Activated T-cell treated with anti-CD3 and anti-CD28 coated beads, Interleukin-2, amount 50 U/mL, for 24 hours (primary cell): ENCODE data around the gene OGDHL.

Experiments
- DNase-seq: peaks from one replicate; pipeline ENCODE4 v3.0.0-alpha.2; 2020
- H3K27ac Mint-ChIP-seq: 2 replicates; pipeline ENCODE4 v1.8.0; 2020; ENCODE audit warnings: mild to moderate bottlenecking, mixed read lengths
- H3K27me3 Mint-ChIP-seq: 2 replicates; pipeline ENCODE4 v1.8.0; 2020; ENCODE audit warnings: mixed read lengths
- H3K36me3 Mint-ChIP-seq: 2 replicates; pipeline ENCODE4 v1.8.0; 2020; ENCODE audit warnings: low read depth, mixed read lengths
- H3K4me1 Mint-ChIP-seq: 2 replicates; pipeline ENCODE4 v1.8.0; 2020; ENCODE audit warnings: low read depth, mixed read lengths
- H3K4me3 Mint-ChIP-seq: 2 replicates; pipeline ENCODE4 v1.8.0; 2020; ENCODE audit warnings: mild to moderate bottlenecking, moderate library complexity, mixed read lengths
- H3K9me3 Mint-ChIP-seq: 2 replicates; pipeline ENCODE4 v1.8.0; 2020; ENCODE audit warnings: mixed read lengths

The OGDHL gene

GRCh38 chr10:49749556-49750491 lies 12.3 kb downstream of the OGDHL start:
- DNase-seq = no peak
- no peaks in the 10 kb centered on the region for H3K9me3 Mint-ChIP-seq
- no peak overlapping the region for H3K4me3 Mint-ChIP-seq
- H3K36me3 Mint-ChIP-seq = no peaks in the 10 kb centered on the region
- H3K27me3 Mint-ChIP-seq = peaks cover 11% of the 10 kb centered on the region
- H3K4me1 Mint-ChIP-seq = no peaks in the 10 kb centered on the region
- H3K27ac Mint-ChIP-seq = no peak overlapping the region

GRCh38 chr10:49749144-49749543 lies 13.0 kb downstream of the OGDHL start:
- no peaks in the 10 kb centered on the region for H3K9me3 Mint-ChIP-seq
- H3K4me1 Mint-ChIP-seq = no peaks in the 10 kb centered on the region
- no peak for DNase-seq
- H3K36me3 Mint-ChIP-seq = no peaks in the 10 kb centered on the region
- H3K27ac Mint-ChIP-seq = no peak overlapping the region
- no peak overlapping the region for H3K4me3 Mint-ChIP-seq
- peaks cover 11% of the 10 kb centered on the region for H3K27me3 Mint-ChIP-seq

- DNase-seq = no peak
- H3K4me3 Mint-ChIP-seq = no peak overlapping the region
- H3K4me1 Mint-ChIP-seq = no peaks in the 10 kb centered on the region
- peaks cover 11% of the 10 kb centered on the region for H3K27me3 Mint-ChIP-seq
- no peaks in the 10 kb centered on the region for H3K36me3 Mint-ChIP-seq
- H3K27ac Mint-ChIP-seq = no peak overlapping the region
- no peaks in the 10 kb centered on the region for H3K9me3 Mint-ChIP-seq
Measured at GRCh38 chr10:49748006-49748405, 14.1 kb downstream of the OGDHL start.

- Mint-ChIP-seq H3K4me3 (no peak overlapping the region), H3K4me1 (no peaks in the 10 kb centered on the region), H3K27me3 (peaks cover 11% of the 10 kb centered on the region), H3K36me3 (no peaks in the 10 kb centered on the region), H3K9me3 (no peaks in the 10 kb centered on the region), H3K27ac (no peak overlapping the region)
- DNase-seq = no peak
Measured at GRCh38 chr10:49747303-49747646, 14.8 kb downstream of the OGDHL start.

GRCh38 chr10:49746626-49747302 lies 15.4 kb downstream of the OGDHL start:
- Mint-ChIP-seq H3K9me3 (no peaks in the 10 kb centered on the region), H3K27me3 (peaks cover 11% of the 10 kb centered on the region), H3K4me3 (no peak overlapping the region), H3K36me3 (no peaks in the 10 kb centered on the region), H3K27ac (no peak overlapping the region), H3K4me1 (no peaks in the 10 kb centered on the region)
- no peak for DNase-seq

- H3K27me3 Mint-ChIP-seq = peaks cover 5% of the 10 kb centered on the region
- no peak for DNase-seq
- no peaks in the 10 kb centered on the region for H3K9me3 Mint-ChIP-seq
- no peak overlapping the region for H3K27ac Mint-ChIP-seq
- H3K4me3 Mint-ChIP-seq = no peak overlapping the region
- H3K4me1 Mint-ChIP-seq = no peaks in the 10 kb centered on the region
- no peaks in the 10 kb centered on the region for H3K36me3 Mint-ChIP-seq
Measured at GRCh38 chr10:49745756-49746155, 16.4 kb downstream of the OGDHL start.

GRCh38 chr10:49744924-49745605 lies 17.1 kb downstream of the OGDHL start:
- DNase-seq = no peak
- H3K4me1 Mint-ChIP-seq = no peaks in the 10 kb centered on the region

GRCh38 chr10:49744091-49744685 lies 17.9 kb downstream of the OGDHL start:
- no peak overlapping the region for H3K27ac Mint-ChIP-seq
- peaks cover 5% of the 10 kb centered on the region for H3K27me3 Mint-ChIP-seq
- no peaks in the 10 kb centered on the region for H3K9me3 Mint-ChIP-seq
- H3K4me1 Mint-ChIP-seq = no peaks in the 10 kb centered on the region
- no peak for DNase-seq
- no peaks in the 10 kb centered on the region for H3K36me3 Mint-ChIP-seq
- no peak overlapping the region for H3K4me3 Mint-ChIP-seq

More at GRCh38 chr10:49744924-49745605, 17.1 kb downstream of the OGDHL start:
- no peak overlapping the region for H3K27ac Mint-ChIP-seq
- no peak overlapping the region for H3K4me3 Mint-ChIP-seq
- H3K9me3 Mint-ChIP-seq = no peaks in the 10 kb centered on the region
- no peaks in the 10 kb centered on the region for H3K36me3 Mint-ChIP-seq
- H3K27me3 Mint-ChIP-seq = peaks cover 5% of the 10 kb centered on the region

- Mint-ChIP-seq H3K9me3 (no peaks in the 10 kb centered on the region), H3K4me1 (no peaks in the 10 kb centered on the region), H3K4me3 (no peak overlapping the region), H3K36me3 (no peaks in the 10 kb centered on the region), H3K27ac (no peak overlapping the region), H3K27me3 (peaks cover 5% of the 10 kb centered on the region)
- DNase-seq = no peak
Measured at GRCh38 chr10:49743464-49744075, 18.6 kb downstream of the OGDHL start.

- H3K27me3 Mint-ChIP-seq = peaks cover 5% of the 10 kb centered on the region
- H3K36me3 Mint-ChIP-seq = no peaks in the 10 kb centered on the region
- no peak overlapping the region for H3K27ac Mint-ChIP-seq
- no peaks in the 10 kb centered on the region for H3K9me3 Mint-ChIP-seq
- DNase-seq = no peak
- no peaks in the 10 kb centered on the region for H3K4me1 Mint-ChIP-seq
- no peak overlapping the region for H3K4me3 Mint-ChIP-seq
Measured at GRCh38 chr10:49742683-49743463, 19.2 kb downstream of the OGDHL start.

- H3K27me3 Mint-ChIP-seq = peaks cover 2% of the 10 kb centered on the region
- H3K9me3 Mint-ChIP-seq = no peaks in the 10 kb centered on the region
- H3K4me3 Mint-ChIP-seq = no peak overlapping the region
- no peak overlapping the region for H3K27ac Mint-ChIP-seq
- no peak for DNase-seq
- no peaks in the 10 kb centered on the region for H3K36me3 Mint-ChIP-seq
- H3K4me1 Mint-ChIP-seq = no peaks in the 10 kb centered on the region
Measured at GRCh38 chr10:49741108-49741995, 20.8 kb downstream of the OGDHL start.

GRCh38 chr10:49740346-49741107 lies 21.6 kb downstream of the OGDHL start:
- Mint-ChIP-seq H3K9me3 (no peaks in the 10 kb centered on the region), H3K4me3 (no peak overlapping the region), H3K36me3 (no peaks in the 10 kb centered on the region), H3K27ac (no peak overlapping the region), H3K27me3 (peaks cover under 1% of the 10 kb centered on the region), H3K4me1 (no peaks in the 10 kb centered on the region)
- DNase-seq = no peak
